HepG2 (cell line): ENCODE data around the gene C22orf39. TPM values are rescaled to one million over a fixed set of nuclear protein-coding genes. Genes with fewer than 3 reads are reported as not detected.

Experiments
- ATAC-seq: fragments of 200-7000 bp; cut with Tn5 transposase; 3 replicates; pipeline ENCODE4 v1.9.1; 2020; ENCODE audit warnings: mild to moderate bottlenecking, moderate library complexity
- BruUV-seq: library from RNA; stranded (reverse); fragments of 400-500 nt; replicated peaks from 2 replicates; lab custom pipeline; 2021; lab: Mats Ljungman, UMichigan
- CTCF ChIA-PET: fragments of 300-600 bp; formaldehyde crosslinking; extraction: SDS; loops from one replicate; lab custom pipeline; 2021; ENCODE audit warnings: low total read pairs, inconsistent platforms, low intra/inter-chr PET ratio; lab: Yijun Ruan, JAX
- POLR2A ChIA-PET: fragments of 350-600 bp; sonication (Branson Sonifier 250); formaldehyde crosslinking; loops from one replicate; lab custom pipeline; 2020; ENCODE audit warnings: antibody characterized with exemption, inconsistent platforms; lab: Yijun Ruan, JAX
- DNase-seq: peaks from one replicate; pipeline ENCODE4 v3.0.0-alpha.2; 2015; ENCODE audit warnings: low spot score
- FAIRE-seq: peaks from 3 replicates; lab custom pipeline; 2011; peaks lifted over from hg19 to GRCh38; lab: Jason Lieb, UNC
- H2AFZ ChIP-seq: one replicate; pipeline ENCODE4 v1.6.1; 2011; ENCODE audit warnings: low read length, inconsistent platforms
- H3K27ac ChIP-seq: fragments of 300-600 bp; 3 replicates; pipeline ENCODE4 v1.8.0; 2011; ENCODE audit warnings: mixed run types, mild to moderate bottlenecking, mixed read lengths, low read length, inconsistent platforms; ENCODE audit not compliant: insufficient read depth; ENCODE audit errors: extremely low read length
- H3K27me3 ChIP-seq, 2 experiments: fragments of 200-600 bp in 1 of 2; 2 replicates in 1 of 2; 3 replicates in 1 of 2; pipeline versions ENCODE4 v1.6.0 to v1.8.0; 2011; ENCODE audit warnings: low read length in 2 of 2, mild to moderate bottlenecking in 2 of 2, moderate library complexity in 2 of 2, inconsistent platforms in 1 of 2; ENCODE audit not compliant: insufficient read depth in 2 of 2, control insufficient read depth in 1 of 2
- H3K36me3 ChIP-seq, 2 experiments: fragments of 200-600 bp in 1 of 2; replicated peaks in 1 of 2; 2 replicates in 1 of 2; 3 replicates in 1 of 2; pipeline versions ENCODE4 v1.5.1 to v1.8.0; 2011; ENCODE audit warnings: low read length in 2 of 2, inconsistent platforms in 1 of 2; ENCODE audit not compliant: insufficient read depth in 2 of 2, control insufficient read depth in 1 of 2
- H3K4me1 ChIP-seq: 2 replicates; pipeline ENCODE4 v1.5.1; 2012; ENCODE audit warnings: low read length, inconsistent platforms; ENCODE audit not compliant: insufficient read depth
- H3K4me2 ChIP-seq: 2 replicates; pipeline ENCODE4 v1.6.0; 2011; ENCODE audit warnings: low read depth, low read length, inconsistent platforms
- H3K4me3 ChIP-seq, 3 experiments: fragments of 200-600 bp in 1 of 3; sonication (generic), shearing (Covaris generic) in 1 of 3; replicated peaks in 1 of 3; 2 replicates each; pipeline ENCODE4 v1.5.1; 2011 to 2016; ENCODE audit warnings: low read length in 3 of 3, inconsistent platforms in 2 of 3, low read depth in 2 of 3, mild to moderate bottlenecking in 2 of 3, control low read depth in 1 of 3, mixed read lengths in 1 of 3; ENCODE audit not compliant: insufficient read depth in 1 of 3
- H3K79me2 ChIP-seq: one replicate; pipeline ENCODE4 v1.6.1; 2011; ENCODE audit warnings: low read length, inconsistent platforms; ENCODE audit not compliant: insufficient read depth
- H3K9ac ChIP-seq: 2 replicates; pipeline ENCODE4 v1.6.0; 2011; ENCODE audit warnings: mild to moderate bottlenecking, low read depth, low read length, inconsistent platforms; ENCODE audit not compliant: insufficient read depth
- H3K9me3 ChIP-seq: 2 replicates; pipeline ENCODE4 v1.5.1; 2012; ENCODE audit warnings: mild to moderate bottlenecking, low read length
- H4K20me1 ChIP-seq: 2 replicates; pipeline ENCODE4 v1.6.0; 2011; ENCODE audit warnings: inconsistent platforms, mild to moderate bottlenecking, low read length, moderate library complexity; ENCODE audit not compliant: insufficient read depth
- ATF7-NPFF ChIP-seq: sonication (generic); formaldehyde crosslinking; IDR thresholded peaks from 2 replicates; pipeline ENCODE4 v1.8.1; 2023; ENCODE audit warnings: mild to moderate bottlenecking, low read depth, missing genetic modification reagents, moderate library complexity
- CBX1 ChIP-seq: IDR thresholded peaks from one replicate; pipeline ENCODE4 v1.6.1; 2016; ENCODE audit warnings: antibody characterized with exemption, low read depth
- ESRRA ChIP-seq: sonication (generic); formaldehyde crosslinking; IDR thresholded peaks from 2 replicates; pipeline ENCODE4 v1.5.1; 2020; ENCODE audit warnings: mild to moderate bottlenecking, low read depth, missing genetic modification reagents
- KAT2B ChIP-seq: fragments of 150-350 bp; IDR thresholded peaks from 2 replicates; pipeline ENCODE4 v1.6.1; 2014; ENCODE audit warnings: low read depth, low read length, borderline replicate concordance
- RFXAP ChIP-seq: sonication (generic); formaldehyde crosslinking; IDR thresholded peaks from 2 replicates; pipeline ENCODE4 v1.4.0; 2020; ENCODE audit warnings: missing genetic modification reagents, borderline replicate concordance
- TOE1 ChIP-seq: sonication (generic); formaldehyde crosslinking; IDR thresholded peaks from 2 replicates; pipeline ENCODE4 v1.4.0; 2020; ENCODE audit warnings: mild to moderate bottlenecking, missing genetic modification reagents
- YEATS2 ChIP-seq: sonication (generic); formaldehyde crosslinking; IDR thresholded peaks from 2 replicates; pipeline ENCODE4 v1.4.0; 2020; ENCODE audit warnings: missing genetic modification reagents, borderline replicate concordance
- ZBTB7A ChIP-seq: sonication (generic); formaldehyde crosslinking; IDR thresholded peaks from 2 replicates; pipeline ENCODE4 v1.8.0; 2022; ENCODE audit warnings: mild to moderate bottlenecking, missing genetic modification reagents
- ZNF557 ChIP-seq: sonication (generic); formaldehyde crosslinking; IDR thresholded peaks from 2 replicates; pipeline ENCODE4 v1.4.0; 2020; ENCODE audit warnings: missing genetic modification reagents
- ZNF670 ChIP-seq: sonication (generic); formaldehyde crosslinking; IDR thresholded peaks from 2 replicates; pipeline ENCODE4 v1.8.0; 2022; ENCODE audit warnings: mild to moderate bottlenecking, missing genetic modification reagents, borderline replicate concordance
- ZNF775 ChIP-seq: sonication (generic); formaldehyde crosslinking; IDR thresholded peaks from 2 replicates; pipeline ENCODE4 v1.4.0; 2020; ENCODE audit warnings: missing genetic modification reagents, mild to moderate bottlenecking, moderate library complexity, borderline replicate concordance
- WGBS: methylation state at CpG from one replicate; pipeline ENCODE4 v1.1.6; 2017; ENCODE audit warnings: low lambda C conversion rate; 5-methylcytosine and 5-hydroxymethylcytosine counted together
- in situ Hi-C: cut with HindIII; loops from 2 replicates; pipeline ENCODE4 v1.10.0; 2017; ENCODE audit warnings: low pct_unique_long_range_greater_than_20kb; ENCODE audit not compliant: extremely low pct_ligation_motif_present
- intact Hi-C: fragments of 100-400 bp; cut with micrococcal nuclease; formaldehyde crosslinking; loops from one replicate; pipeline ENCODE4 v1.10.0; 2022; ENCODE audit not compliant: unreplicated experiment
- polyA plus RNA-seq, 8 experiments: library from polyadenylated mRNA; depleted of rRNA in 3 of 8; stranded (reverse) in 7 of 8; unstranded in 1 of 8; fragments of >200 nt; fragmentation: Illumina TruSeq in 4 of 8; extraction: Trizol in 4 of 8; gene quantifications; 2 replicates each; pipeline versions ENCODE4 v1.2.1 to v1.2.3, GENCODE V29; 2011 to 2016; ENCODE audit warnings: low read depth in 4 of 8, missing spikeins in 1 of 8, mixed read lengths in 1 of 8; ENCODE audit not compliant: insufficient read depth in 1 of 8
- total RNA-seq, 5 experiments: library from RNA; depleted of rRNA; stranded (reverse); fragments of >200 nt; fragmentation: Illumina TruSeq; extraction: Trizol; gene quantifications; 2 replicates each; pipeline ENCODE4 v1.2.3, GENCODE V29; 2016; ENCODE audit warnings: low read depth in 1 of 5
- TF ChIP-seq, protein P1 (sequence below): sonication (generic); formaldehyde crosslinking; IDR thresholded peaks from 2 replicates; pipeline ENCODE4; 2020; ENCODE audit warnings: missing genetic modification reagents, mild to moderate bottlenecking, borderline replicate concordance
- TF ChIP-seq, protein P2 (sequence below): sonication (generic); formaldehyde crosslinking; IDR thresholded peaks from 2 replicates; pipeline ENCODE4 v1.5.1; 2020; ENCODE audit warnings: missing genetic modification reagents, mild to moderate bottlenecking, borderline replicate concordance
- TF ChIP-seq, protein P3 (sequence below): sonication (generic); formaldehyde crosslinking; IDR thresholded peaks from 2 replicates; pipeline ENCODE4 v1.5.0; 2020; ENCODE audit warnings: mild to moderate bottlenecking, missing genetic modification reagents
- TF ChIP-seq, protein P4 (sequence below): sonication (generic); formaldehyde crosslinking; IDR thresholded peaks from 2 replicates; pipeline ENCODE4 v1.8.0; 2022; ENCODE audit warnings: missing genetic modification reagents, low read depth, mild to moderate bottlenecking, borderline replicate concordance

C22orf39 gene
- total and polyA plus RNA-seq, 2 of the 13 experiments (the other 11 are each of a cell fraction or from before 2014, with no cell fraction given) = 23.4 to 26.4 TPM

DNA sequence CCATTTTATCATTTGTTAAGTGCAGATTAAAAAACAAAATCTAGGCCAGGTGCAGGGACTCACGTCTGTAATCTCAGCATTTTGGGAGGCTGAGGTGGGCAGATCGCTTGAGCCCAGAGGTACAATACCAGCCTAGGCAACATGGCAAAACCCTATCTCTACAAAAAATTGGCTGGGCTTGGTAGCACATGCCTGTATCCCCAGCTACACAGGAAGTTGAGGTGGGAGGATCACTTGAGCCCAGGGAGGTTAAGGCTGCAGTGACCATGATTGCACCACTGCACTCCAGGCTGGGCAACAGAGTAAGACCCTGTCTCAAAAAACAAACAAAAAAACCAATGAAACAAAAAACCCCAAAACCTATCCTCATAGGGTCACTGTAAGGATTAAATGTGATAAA lies 48.9 kb downstream of the C22orf39 start:
- no TSS peak for BruUV-seq
- H3K27me3 ChIP-seq = no peaks in the 10 kb centered on the region
- intact Hi-C loops (no loop called here), in situ Hi-C loops (no loop called here)
- DNase-seq (no peak), FAIRE-seq (no peak), ATAC-seq (no peak)
- no peak overlapping the region for H3K4me3 ChIP-seq
- TF ChIP-seq, protein P1, sequence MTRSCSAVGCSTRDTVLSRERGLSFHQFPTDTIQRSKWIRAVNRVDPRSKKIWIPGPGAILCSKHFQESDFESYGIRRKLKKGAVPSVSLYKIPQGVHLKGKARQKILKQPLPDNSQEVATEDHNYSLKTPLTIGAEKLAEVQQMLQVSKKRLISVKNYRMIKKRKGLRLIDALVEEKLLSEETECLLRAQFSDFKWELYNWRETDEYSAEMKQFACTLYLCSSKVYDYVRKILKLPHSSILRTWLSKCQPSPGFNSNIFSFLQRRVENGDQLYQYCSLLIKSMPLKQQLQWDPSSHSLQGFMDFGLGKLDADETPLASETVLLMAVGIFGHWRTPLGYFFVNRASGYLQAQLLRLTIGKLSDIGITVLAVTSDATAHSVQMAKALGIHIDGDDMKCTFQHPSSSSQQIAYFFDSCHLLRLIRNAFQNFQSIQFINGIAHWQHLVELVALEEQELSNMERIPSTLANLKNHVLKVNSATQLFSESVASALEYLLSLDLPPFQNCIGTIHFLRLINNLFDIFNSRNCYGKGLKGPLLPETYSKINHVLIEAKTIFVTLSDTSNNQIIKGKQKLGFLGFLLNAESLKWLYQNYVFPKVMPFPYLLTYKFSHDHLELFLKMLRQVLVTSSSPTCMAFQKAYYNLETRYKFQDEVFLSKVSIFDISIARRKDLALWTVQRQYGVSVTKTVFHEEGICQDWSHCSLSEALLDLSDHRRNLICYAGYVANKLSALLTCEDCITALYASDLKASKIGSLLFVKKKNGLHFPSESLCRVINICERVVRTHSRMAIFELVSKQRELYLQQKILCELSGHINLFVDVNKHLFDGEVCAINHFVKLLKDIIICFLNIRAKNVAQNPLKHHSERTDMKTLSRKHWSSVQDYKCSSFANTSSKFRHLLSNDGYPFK (CRISPR knock-in tag) = no peak
- TF ChIP-seq ZNF557 (CRISPR knock-in tag) (no peak), ZBTB7A (no peak), ZNF775 (no peak), ATF7-NPFF (no peak), ESRRA (CRISPR knock-in tag) (no peak), RFXAP (no peak), CBX1 (no peak), YEATS2 (no peak), TOE1 (CRISPR knock-in tag) (no peak), ZNF670 (no peak), KAT2B (no peak)
- TF ChIP-seq, protein P2, sequence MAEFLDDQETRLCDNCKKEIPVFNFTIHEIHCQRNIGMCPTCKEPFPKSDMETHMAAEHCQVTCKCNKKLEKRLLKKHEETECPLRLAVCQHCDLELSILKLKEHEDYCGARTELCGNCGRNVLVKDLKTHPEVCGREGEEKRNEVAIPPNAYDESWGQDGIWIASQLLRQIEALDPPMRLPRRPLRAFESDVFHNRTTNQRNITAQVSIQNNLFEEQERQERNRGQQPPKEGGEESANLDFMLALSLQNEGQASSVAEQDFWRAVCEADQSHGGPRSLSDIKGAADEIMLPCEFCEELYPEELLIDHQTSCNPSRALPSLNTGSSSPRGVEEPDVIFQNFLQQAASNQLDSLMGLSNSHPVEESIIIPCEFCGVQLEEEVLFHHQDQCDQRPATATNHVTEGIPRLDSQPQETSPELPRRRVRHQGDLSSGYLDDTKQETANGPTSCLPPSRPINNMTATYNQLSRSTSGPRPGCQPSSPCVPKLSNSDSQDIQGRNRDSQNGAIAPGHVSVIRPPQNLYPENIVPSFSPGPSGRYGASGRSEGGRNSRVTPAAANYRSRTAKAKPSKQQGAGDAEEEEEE (CRISPR knock-in tag) = no peak
- TF ChIP-seq, protein P3, sequence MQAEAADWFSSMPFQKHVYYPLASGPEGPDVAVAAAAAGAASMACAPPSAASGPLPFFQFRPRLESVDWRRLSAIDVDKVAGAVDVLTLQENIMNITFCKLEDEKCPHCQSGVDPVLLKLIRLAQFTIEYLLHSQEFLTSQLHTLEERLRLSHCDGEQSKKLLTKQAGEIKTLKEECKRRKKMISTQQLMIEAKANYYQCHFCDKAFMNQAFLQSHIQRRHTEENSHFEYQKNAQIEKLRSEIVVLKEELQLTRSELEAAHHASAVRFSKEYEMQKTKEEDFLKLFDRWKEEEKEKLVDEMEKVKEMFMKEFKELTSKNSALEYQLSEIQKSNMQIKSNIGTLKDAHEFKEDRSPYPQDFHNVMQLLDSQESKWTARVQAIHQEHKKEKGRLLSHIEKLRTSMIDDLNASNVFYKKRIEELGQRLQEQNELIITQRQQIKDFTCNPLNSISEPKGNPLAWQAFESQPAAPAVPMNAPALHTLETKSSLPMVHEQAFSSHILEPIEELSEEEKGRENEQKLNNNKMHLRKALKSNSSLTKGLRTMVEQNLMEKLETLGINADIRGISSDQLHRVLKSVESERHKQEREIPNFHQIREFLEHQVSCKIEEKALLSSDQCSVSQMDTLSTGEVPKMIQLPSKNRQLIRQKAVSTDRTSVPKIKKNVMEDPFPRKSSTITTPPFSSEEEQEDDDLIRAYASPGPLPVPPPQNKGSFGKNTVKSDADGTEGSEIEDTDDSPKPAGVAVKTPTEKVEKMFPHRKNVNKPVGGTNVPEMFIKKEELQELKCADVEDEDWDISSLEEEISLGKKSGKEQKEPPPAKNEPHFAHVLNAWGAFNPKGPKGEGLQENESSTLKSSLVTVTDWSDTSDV (CRISPR knock-in tag) = no peak
- TF ChIP-seq, protein P4, sequence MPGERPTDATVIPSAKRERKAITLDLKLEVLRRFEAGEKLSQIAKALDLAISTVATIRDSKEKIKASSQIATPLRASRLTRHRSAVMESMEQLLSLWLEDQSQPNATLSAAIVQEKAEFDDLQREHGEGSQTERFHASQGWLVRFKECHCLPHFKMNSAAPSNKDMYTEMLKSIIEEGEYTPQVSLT (CRISPR knock-in tag) = no peak
- no peaks in the 10 kb centered on the region for H3K4me1 ChIP-seq
- no peaks in the 10 kb centered on the region for H4K20me1 ChIP-seq
- CTCF ChIA-PET = no interaction called here
- H3K27ac ChIP-seq = no peak overlapping the region
- H2AFZ ChIP-seq = no peak overlapping the region
- no peak overlapping the region for H3K9ac ChIP-seq
- H3K79me2 ChIP-seq = no peaks in the 10 kb centered on the region
- POLR2A ChIA-PET = no interaction called here
- H3K9me3 ChIP-seq = no peaks in the 10 kb centered on the region
- H3K36me3 ChIP-seq = peaks cover 26 to 70% of the 10 kb centered on the region in 2 experiments; a peak in 4 of 5 replicates
- no peak overlapping the region for H3K4me2 ChIP-seq
- WGBS = 97% methylated on average over 2 of the region's 2 CpGs
